ENCODE results near the gene PSMB2. TPM values are rescaled to one million over a fixed set of nuclear protein-coding genes. Genes with fewer than 3 reads are reported as not detected.

Gene PSMB2
- total RNA-seq, 2 donors from 2014 or later, result 53.7 to 61.4 TPM

- Mint-ChIP-seq H3K9me3 (no peaks in the 10 kb centered on the region), H3K27me3 (ENCODE audit: low read depth) (no peaks in the 10 kb centered on the region), H3K4me3 (no peak overlapping the region), H3K27ac (no peak overlapping the region), H3K36me3 (ENCODE audit: insufficient read depth in 2 of 2) (peaks cover 2 to 3% of the 10 kb centered on the region in 2 donors), H3K4me1 (ENCODE audit: low read depth) (peaks cover 63% of the 10 kb centered on the region)
- ATAC-seq (replicated peaks in 1 of 2) (no peak), DNase-seq (no peak)
These were observed 80.8 kb downstream of the PSMB2 start for GRCh38 chr1:35560256-35561225.

DNA sequence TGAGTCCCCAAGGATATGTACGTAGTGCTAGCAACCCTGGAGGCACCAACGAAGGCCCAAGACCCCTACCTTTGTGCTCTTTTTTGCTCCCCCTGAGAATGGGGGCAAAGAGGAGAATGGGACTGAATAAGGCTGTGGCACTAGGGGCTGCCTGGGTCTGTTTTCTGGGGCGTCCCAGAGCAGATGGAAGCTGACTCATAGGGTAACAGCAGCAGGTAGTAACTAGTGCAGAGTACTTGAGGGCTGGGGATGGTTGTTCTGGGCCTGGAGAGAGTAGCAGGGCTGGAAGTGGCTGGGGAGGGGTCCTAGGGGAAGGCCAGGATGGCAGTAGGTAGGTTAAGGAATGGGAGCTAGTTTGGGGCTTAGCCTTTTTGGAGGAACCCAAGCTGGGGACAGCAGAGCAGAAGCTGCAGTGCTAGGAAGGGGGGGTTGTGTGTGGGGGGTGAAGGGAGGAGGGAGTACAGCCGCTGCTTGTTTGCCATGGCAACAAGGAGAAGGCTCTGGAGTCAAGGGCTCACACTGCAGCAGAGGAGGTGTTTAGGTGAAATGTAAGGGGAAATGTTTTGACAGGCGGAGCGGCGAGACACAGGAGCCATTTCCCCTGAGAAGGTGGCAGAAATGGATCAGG lies 81.9 kb downstream of the PSMB2 start:
- peak overlapping the region; percentile 32 for H3K27ac Mint-ChIP-seq
- no peak for ATAC-seq (replicated peaks in 1 of 2)
- no peaks in the 10 kb centered on the region for H3K9me3 Mint-ChIP-seq
- H3K36me3 Mint-ChIP-seq (ENCODE audit: insufficient read depth in 2 of 2), result peaks cover 2 to 3% of the 10 kb centered on the region in 2 donors
- H3K27me3 Mint-ChIP-seq (ENCODE audit: low read depth), result no peaks in the 10 kb centered on the region
- peaks cover 68% of the 10 kb centered on the region for H3K4me1 Mint-ChIP-seq (ENCODE audit: low read depth)
- peak overlapping the region; percentile 25 to 66 for H3K4me3 Mint-ChIP-seq
- DNase-seq, result no peak

DNA sequence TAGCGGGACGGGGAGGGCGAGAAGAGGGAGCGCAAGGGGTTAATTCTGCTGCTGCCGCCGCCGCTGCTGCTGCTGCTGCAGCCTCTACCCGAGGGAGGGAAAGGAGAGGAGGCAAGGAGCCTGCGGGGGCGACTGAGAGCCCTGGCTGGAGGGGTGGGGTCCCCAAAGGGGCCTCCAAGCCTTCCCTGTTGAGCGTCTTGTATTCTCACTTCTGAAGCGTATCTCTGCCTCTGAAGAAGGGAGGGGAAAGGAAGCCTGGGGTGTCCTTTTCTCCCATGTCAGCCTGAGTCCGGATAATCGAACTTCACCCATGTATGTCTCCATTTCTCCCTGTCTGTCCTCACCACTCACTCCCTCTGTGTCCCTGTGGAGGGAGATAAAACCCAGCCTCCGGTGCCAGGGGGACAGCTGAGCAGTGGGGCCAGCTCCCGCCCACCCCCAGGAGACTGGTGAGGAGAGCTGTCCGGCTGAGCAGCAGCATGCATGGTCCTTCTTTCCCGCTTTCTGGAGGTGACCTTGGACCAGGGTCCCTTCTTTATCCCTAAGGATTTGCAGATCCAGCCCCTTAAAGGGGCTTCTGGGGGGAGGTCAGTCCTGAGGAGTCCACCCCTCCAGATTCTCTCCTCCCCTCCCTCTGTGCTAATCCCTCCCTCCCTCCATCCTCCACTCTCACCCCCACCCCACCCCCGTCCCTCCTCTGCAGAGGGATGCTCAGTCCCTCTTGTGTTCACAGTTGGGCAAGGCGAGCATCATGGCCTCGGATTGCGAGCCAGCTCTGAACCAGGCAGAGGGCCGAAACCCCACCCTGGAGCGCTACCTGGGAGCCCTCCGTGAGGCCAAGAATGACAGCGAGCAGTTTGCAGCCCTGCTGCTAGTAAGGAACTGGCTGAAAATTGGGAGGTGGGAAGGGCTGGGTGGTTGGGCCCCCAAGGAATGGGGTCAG lies 82.7 kb downstream of the PSMB2 start:
- Mint-ChIP-seq H3K27me3 (ENCODE audit: low read depth) (no peaks in the 10 kb centered on the region), H3K4me3 (peak overlapping the region; percentile 99), H3K36me3 (ENCODE audit: insufficient read depth in 2 of 2) (peaks cover 2 to 3% of the 10 kb centered on the region in 2 donors), H3K9me3 (no peaks in the 10 kb centered on the region), H3K4me1 (ENCODE audit: low read depth) (peaks cover 67% of the 10 kb centered on the region), H3K27ac (peak overlapping the region; percentile 99)
- no peak for ATAC-seq (replicated peaks in 1 of 2)
- DNase-seq, result peak in 1 of 2 donors; percentile 35

GRCh38 chr1:35557611-35558373 lies 83.5 kb downstream of the PSMB2 start, which contains the start of gene NCDN:
TSS of gene NCDN (plus strand) at chr1:35557799. CDS start at chr1:35558191, 392 bp downstream.
- Mint-ChIP-seq H3K4me1 (ENCODE audit: low read depth) (peaks cover 70% of the 10 kb centered on the region), H3K9me3 (no peaks in the 10 kb centered on the region), H3K27ac (peak within 1 kb of the TSS; percentile 99), H3K4me3 (peak within 1 kb of the TSS; percentile 99), H3K36me3 (ENCODE audit: insufficient read depth in 2 of 2) (peaks cover 2 to 9% of the 10 kb centered on the region in 2 donors), H3K27me3 (ENCODE audit: low read depth) (no peaks in the 10 kb centered on the region)
- DNase-seq, result peak; percentile 97
- peak; percentile 91 to 94 for ATAC-seq (replicated peaks in 1 of 2)

DNA sequence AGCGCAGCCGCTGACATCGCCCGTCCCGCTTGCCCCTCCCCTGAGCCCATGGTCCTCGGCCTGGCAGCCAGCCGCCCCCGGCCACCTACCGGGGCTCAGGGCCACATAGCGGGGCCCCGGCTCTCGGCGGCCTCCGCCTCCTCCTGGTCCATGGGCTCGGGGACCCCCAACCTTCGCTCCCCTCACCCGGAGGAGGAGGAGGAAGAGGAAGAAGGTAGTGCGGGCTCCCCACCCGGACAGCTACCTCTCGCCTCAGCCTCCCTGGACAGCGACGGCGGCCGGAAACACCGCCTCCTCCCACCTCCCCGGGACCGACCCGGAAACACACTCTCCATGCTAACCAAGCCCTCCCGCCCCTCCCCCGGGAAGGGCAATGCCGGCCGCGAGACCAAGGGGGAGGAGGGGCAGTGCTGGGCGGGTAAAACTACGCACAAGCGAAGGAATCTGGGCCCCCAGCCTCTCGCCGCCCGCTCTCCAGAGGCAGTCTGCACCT lies 84.2 kb downstream of the PSMB2 start, which contains the start of gene KIAA0319L:
KIAA0319L (minus strand) TSS at position 286 of the 493 bp plus-strand sequence. CDS start 2,912 bp downstream, outside the sequence.
- peaks cover 65% of the 10 kb centered on the region for H3K4me1 Mint-ChIP-seq (ENCODE audit: low read depth)
- H3K36me3 Mint-ChIP-seq (ENCODE audit: insufficient read depth in 2 of 2), result peaks cover 5 to 14% of the 10 kb centered on the region in 2 donors
- no peaks in the 10 kb centered on the region for H3K27me3 Mint-ChIP-seq (ENCODE audit: low read depth)
- ATAC-seq (replicated peaks in 1 of 2), result peak; percentile 82 to 83
- no peaks in the 10 kb centered on the region for H3K9me3 Mint-ChIP-seq
- H3K27ac Mint-ChIP-seq, result peak within 1 kb of the TSS; percentile 99
- H3K4me3 Mint-ChIP-seq, result peak within 1 kb of the TSS; percentile 99
- peak; percentile 85 to 87 for DNase-seq

GRCh38 chr1:35556484-35557117 lies 84.7 kb downstream of the PSMB2 start:
- Mint-ChIP-seq H3K4me3 (peak overlapping the region; percentile 99), H3K9me3 (no peaks in the 10 kb centered on the region), H3K4me1 (ENCODE audit: low read depth) (peaks cover 65% of the 10 kb centered on the region), H3K36me3 (ENCODE audit: insufficient read depth in 2 of 2) (peaks cover 5 to 20% of the 10 kb centered on the region in 2 donors), H3K27ac (peak overlapping the region; percentile 83), H3K27me3 (ENCODE audit: low read depth) (no peaks in the 10 kb centered on the region)
- ATAC-seq (replicated peaks in 1 of 2) (no peak), DNase-seq (no peak)

GRCh38 chr1:35555601-35556477 lies 85.5 kb downstream of the PSMB2 start:
- Mint-ChIP-seq H3K4me3 (peak overlapping the region; percentile 99), H3K27me3 (ENCODE audit: low read depth) (no peaks in the 10 kb centered on the region), H3K27ac (peak overlapping the region; percentile 83), H3K9me3 (no peaks in the 10 kb centered on the region), H3K4me1 (ENCODE audit: low read depth) (peaks cover 61% of the 10 kb centered on the region), H3K36me3 (ENCODE audit: insufficient read depth in 2 of 2) (peaks cover 5 to 21% of the 10 kb centered on the region in 2 donors)
- DNase-seq (no peak), ATAC-seq (replicated peaks in 1 of 2) (peak; percentile 16 to 29)

- Mint-ChIP-seq H3K4me1 (ENCODE audit: low read depth) (peaks cover 61% of the 10 kb centered on the region), H3K27ac (peak overlapping the region; percentile 41), H3K4me3 (peak overlapping the region; percentile 99), H3K9me3 (no peaks in the 10 kb centered on the region), H3K36me3 (ENCODE audit: insufficient read depth in 2 of 2) (peaks cover 5 to 23% of the 10 kb centered on the region in 2 donors), H3K27me3 (ENCODE audit: low read depth) (no peaks in the 10 kb centered on the region)
- DNase-seq (no peak), ATAC-seq (replicated peaks in 1 of 2) (no peak)
These were observed 86.1 kb downstream of the PSMB2 start for GRCh38 chr1:35555212-35555584.

DNA sequence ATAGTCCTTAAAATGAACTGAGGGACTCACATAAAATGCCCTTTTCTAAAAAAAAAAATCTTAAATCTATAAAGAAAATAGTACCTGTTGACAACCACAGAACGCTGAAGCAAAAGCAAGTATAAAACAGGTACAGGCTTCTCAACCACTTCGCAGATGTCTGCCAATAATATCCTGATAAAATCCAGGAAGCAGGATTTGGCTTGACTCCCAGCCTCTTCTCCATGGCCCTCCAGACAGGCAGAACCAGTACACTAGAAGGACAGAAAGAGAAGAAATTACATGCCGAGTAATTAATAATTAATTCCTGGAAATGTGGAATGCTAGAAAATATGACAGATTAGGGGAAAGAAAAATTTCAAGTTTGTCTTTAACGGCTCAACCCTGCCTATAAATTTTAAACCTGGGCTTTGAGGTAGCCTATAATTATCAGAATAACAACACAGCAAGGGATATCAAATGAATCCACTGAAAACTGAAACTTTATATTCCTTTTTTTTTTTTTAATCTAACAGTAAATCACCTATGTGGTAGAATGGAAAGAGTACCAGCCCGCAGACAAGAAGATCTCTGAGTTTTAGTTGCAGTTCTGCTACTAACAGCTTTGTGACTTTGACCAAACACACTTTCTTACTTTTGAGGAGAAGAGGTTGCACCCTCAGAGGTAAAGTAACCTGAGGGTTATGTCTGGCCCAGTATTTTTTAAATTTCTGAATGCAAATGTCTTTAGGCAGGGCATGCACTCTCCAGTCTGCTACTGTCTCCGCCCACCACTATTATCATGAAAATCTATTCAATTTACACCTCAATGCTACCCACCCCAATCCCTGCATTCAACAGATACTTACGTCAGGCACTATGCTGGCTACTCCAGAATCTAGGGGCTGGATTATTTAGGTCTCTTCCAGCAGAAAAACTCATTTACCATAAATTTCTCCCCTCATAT lies 86.8 kb downstream of the PSMB2 start:
- peaks cover 5 to 27% of the 10 kb centered on the region in 2 donors for H3K36me3 Mint-ChIP-seq (ENCODE audit: insufficient read depth in 2 of 2)
- DNase-seq, result no peak
- peak overlapping the region in 1 of 2 donors; percentile 99 for H3K4me3 Mint-ChIP-seq
- no peaks in the 10 kb centered on the region for H3K27me3 Mint-ChIP-seq (ENCODE audit: low read depth)
- peaks cover 56% of the 10 kb centered on the region for H3K4me1 Mint-ChIP-seq (ENCODE audit: low read depth)
- H3K27ac Mint-ChIP-seq, result peak overlapping the region; percentile 41
- H3K9me3 Mint-ChIP-seq, result no peaks in the 10 kb centered on the region
- no peak for ATAC-seq (replicated peaks in 1 of 2)

DNA sequence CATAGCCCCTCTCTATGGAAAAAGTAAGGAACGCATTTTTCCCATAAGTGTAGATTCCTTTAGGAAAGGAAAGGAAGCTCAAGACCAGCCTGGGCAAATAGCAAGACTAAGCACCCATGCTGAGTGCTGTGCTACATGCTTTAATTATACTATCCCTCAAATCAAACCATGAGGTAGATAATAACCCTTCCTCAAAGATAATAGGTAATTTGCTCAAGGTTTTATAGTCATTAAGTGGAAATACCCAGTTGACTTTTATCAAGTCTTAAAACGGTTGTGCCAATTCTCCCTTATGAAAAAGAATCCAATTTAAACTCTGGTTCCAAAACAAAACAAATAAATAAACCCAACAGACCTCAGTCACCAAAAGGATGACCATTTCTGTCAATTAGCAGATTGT lies 87.5 kb downstream of the PSMB2 start:
- DNase-seq (no peak), ATAC-seq (replicated peaks in 1 of 2) (no peak)
- Mint-ChIP-seq H3K27ac (no peak overlapping the region), H3K27me3 (ENCODE audit: low read depth) (no peaks in the 10 kb centered on the region), H3K4me1 (ENCODE audit: low read depth) (peaks cover 51% of the 10 kb centered on the region), H3K36me3 (ENCODE audit: insufficient read depth in 2 of 2) (peaks cover 5 to 27% of the 10 kb centered on the region in 2 donors), H3K4me3 (no peak overlapping the region), H3K9me3 (no peaks in the 10 kb centered on the region)
